ENCODE results near the gene GZMH. TPM values are rescaled to one million over a fixed set of nuclear protein-coding genes. Genes with fewer than 3 reads are reported as not detected.

Gene GZMH
- total RNA-seq, 4 donors from 2014 or later: 0.53 to 5.1 (median 1.9) TPM; not detected in 1

DNA sequence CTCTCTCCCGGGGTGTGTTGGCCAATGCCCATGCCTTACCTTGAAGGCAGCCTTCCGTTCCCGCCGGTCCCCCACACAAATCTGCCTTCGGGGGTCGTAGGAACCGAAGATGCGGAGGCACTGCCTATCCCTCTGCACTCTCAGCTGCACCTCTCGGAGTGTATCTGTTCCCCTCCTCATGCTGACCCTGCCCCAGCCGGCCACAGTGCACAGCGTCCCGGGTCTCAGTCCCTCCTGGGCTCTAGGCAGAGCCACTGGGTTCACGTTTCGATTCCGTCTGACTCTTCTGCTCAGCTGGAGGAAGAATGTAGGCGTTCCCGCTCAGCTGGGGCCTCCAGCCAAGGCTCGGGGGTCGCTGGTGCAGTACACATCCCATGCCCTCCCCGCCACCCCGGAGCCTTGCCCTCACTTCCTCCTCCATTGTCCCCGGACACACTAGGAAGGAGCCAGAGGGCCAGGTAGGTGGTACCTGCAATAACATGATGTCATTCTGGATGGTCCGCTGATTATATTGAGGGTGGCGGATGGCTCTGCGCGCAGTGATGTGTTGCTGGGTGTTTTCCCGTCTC is 35.2 kb downstream of the GZMH start:
- Histone ChIP-seq H3K27ac (no peak overlapping the region), H3K4me1 (no peaks in the 10 kb centered on the region), H3K9me3 (no peaks in the 10 kb centered on the region), H3K36me3 (no peaks in the 10 kb centered on the region), H3K27me3 (peaks cover 0 to 10% (median 0%) of the 10 kb centered on the region in 4 donors), H3K4me3 (no peak overlapping the region)
- WGBS, 2 donors: 81 to 90% methylated on average over 14 to 23 of the region's 27 CpGs
- intact Hi-C loops (cut with DNase I): no loop called here
- DNase-seq: no peak
- TF ChIP-seq, protein P1, sequence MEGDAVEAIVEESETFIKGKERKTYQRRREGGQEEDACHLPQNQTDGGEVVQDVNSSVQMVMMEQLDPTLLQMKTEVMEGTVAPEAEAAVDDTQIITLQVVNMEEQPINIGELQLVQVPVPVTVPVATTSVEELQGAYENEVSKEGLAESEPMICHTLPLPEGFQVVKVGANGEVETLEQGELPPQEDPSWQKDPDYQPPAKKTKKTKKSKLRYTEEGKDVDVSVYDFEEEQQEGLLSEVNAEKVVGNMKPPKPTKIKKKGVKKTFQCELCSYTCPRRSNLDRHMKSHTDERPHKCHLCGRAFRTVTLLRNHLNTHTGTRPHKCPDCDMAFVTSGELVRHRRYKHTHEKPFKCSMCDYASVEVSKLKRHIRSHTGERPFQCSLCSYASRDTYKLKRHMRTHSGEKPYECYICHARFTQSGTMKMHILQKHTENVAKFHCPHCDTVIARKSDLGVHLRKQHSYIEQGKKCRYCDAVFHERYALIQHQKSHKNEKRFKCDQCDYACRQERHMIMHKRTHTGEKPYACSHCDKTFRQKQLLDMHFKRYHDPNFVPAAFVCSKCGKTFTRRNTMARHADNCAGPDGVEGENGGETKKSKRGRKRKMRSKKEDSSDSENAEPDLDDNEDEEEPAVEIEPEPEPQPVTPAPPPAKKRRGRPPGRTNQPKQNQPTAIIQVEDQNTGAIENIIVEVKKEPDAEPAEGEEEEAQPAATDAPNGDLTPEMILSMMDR (IDR thresholded peaks at IDR 0.05): no peak
- no peak for TF ChIP-seq POLR2A (IDR thresholded peaks at IDR 0.05)

DNA sequence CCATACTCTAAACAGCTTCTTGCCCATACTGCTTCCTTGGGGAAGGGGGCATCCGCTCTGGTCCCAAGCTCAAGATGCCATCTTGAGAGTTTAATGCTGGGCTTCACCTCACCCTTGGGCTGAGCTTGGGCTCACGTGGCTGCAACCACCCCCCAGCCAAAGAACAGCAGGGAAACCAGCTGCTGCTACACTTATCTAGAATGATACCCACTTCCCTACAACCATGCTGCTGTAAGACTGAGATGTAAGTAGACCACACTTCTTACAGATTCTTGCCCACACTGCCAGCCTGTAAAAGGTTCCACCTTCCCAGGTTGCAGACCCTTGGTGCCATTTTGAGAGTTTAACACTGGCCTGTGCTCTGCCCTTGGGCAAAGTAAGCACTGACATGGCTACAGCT is 43.2 kb downstream of the GZMH start:
- intact Hi-C loops (cut with DNase I): no loop called here
- no peaks in the 10 kb centered on the region for H3K36me3 ChIP-seq
- H3K27me3 ChIP-seq: no peaks in the 10 kb centered on the region
- H3K9me3 ChIP-seq: peaks cover 0 to 8% (median 0%) of the 10 kb centered on the region in 3 donors
- H3K27ac ChIP-seq: no peak overlapping the region
- TF ChIP-seq, protein P1 (IDR thresholded peaks at IDR 0.05): no peak
- TF ChIP-seq POLR2A (IDR thresholded peaks at IDR 0.05): no peak
- DNase-seq: no peak
- H3K4me3 ChIP-seq: no peak overlapping the region
- no peaks in the 10 kb centered on the region for H3K4me1 ChIP-seq
- 38 to 100% methylated on average over 1 of the region's 2 CpGs for WGBS, 2 donors

DNA sequence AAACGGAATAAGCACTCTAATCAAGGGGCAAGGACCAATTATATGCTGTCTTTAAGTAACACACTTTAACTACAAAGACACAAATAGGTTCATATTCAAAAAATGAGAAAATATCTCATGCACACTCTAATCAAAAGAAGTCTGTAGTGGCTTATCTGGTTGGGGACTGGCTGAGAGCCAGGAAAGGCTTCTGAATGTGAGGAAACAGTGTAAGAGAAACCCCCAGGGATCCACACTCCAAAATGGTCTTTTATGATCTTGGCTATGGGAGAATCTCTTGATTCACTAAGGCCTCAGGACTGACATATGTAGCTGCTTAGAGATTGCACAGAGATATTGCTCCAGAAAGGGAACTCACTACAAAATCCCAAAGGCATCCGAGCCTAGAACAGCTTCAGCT is 43.7 kb downstream of the GZMH start:
- H3K27ac ChIP-seq: no peak overlapping the region
- intact Hi-C loops (cut with DNase I): no loop called here
- H3K27me3 ChIP-seq: no peaks in the 10 kb centered on the region
- DNase-seq: no peak
- H3K9me3 ChIP-seq: peaks cover 0 to 8% (median 0%) of the 10 kb centered on the region in 3 donors
- no peak for TF ChIP-seq POLR2A (IDR thresholded peaks at IDR 0.05)
- TF ChIP-seq, protein P1 (IDR thresholded peaks at IDR 0.05): no peak
- H3K36me3 ChIP-seq: no peaks in the 10 kb centered on the region
- no peak overlapping the region for H3K4me3 ChIP-seq
- H3K4me1 ChIP-seq: no peaks in the 10 kb centered on the region
- WGBS, 2 donors: 56 to 58% methylated on average over 1 to 2 of the region's 2 CpGs

DNA sequence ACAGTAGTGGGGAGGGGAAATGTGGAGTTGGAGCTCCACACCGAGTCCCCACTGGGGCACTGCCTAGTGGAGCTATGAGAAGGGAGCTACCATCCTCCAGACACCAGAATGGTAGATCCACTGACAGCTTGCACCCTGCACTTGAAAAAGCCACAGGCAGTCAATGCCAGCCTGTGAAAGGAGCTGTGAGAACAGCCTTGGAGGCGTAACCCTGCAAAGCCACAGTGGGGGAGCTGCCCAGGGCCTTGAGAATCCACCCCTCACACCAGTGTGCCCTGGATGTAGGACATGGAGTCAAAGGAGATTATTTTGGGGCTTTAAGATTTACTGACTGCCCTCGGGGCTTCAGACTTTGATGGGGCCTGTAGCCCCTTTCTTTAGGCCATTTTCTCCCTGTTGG is 46.0 kb downstream of the GZMH start:
- WGBS, 2 donors: 36 to 47% methylated on average over 2 of the region's 3 CpGs
- Histone ChIP-seq H3K27me3 (no peaks in the 10 kb centered on the region), H3K4me3 (no peak overlapping the region), H3K4me1 (no peaks in the 10 kb centered on the region), H3K27ac (no peak overlapping the region), H3K36me3 (no peaks in the 10 kb centered on the region), H3K9me3 (peaks cover 0 to 8% (median 0%) of the 10 kb centered on the region in 3 donors)
- no peak for DNase-seq
- intact Hi-C loops (cut with DNase I): no loop called here
- TF ChIP-seq, protein P1 (IDR thresholded peaks at IDR 0.05): no peak
- no peak for TF ChIP-seq POLR2A (IDR thresholded peaks at IDR 0.05)

DNA sequence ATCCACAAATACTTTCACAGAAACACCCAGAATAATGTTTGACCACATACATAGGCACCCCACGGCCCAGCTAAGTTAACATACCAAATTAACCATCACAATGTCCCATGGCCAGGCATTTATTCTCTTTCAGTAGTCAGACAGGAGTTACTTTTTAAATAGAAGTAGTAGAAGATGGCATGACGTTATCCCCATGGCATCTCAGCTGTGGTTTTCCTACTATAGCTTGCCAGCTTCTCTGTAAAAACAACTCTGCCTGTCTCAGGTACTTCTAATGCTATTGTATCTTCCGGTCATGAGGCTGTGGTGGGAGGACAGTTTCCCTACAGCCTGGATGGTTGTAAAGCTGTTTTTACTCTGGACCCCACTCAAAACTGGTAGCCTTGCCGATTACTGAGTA is 52.7 kb downstream of the GZMH start:
- H3K36me3 ChIP-seq: no peaks in the 10 kb centered on the region
- TF ChIP-seq POLR2A (IDR thresholded peaks at IDR 0.05): no peak
- TF ChIP-seq, protein P1 (IDR thresholded peaks at IDR 0.05): no peak
- no peak for DNase-seq
- H3K27ac ChIP-seq: no peak overlapping the region
- intact Hi-C loops (cut with DNase I): no loop called here
- WGBS, 2 donors: 38 to 48% methylated on average over 4 of the region's 4 CpGs
- no peak overlapping the region for H3K4me3 ChIP-seq
- H3K9me3 ChIP-seq: no peaks in the 10 kb centered on the region
- H3K27me3 ChIP-seq: no peaks in the 10 kb centered on the region
- H3K4me1 ChIP-seq: no peaks in the 10 kb centered on the region

Other genes starting within 250 kb of the GZMH start
- 10 to 100 TPM in 2 of 4 donors, 1 to 10 TPM in 2; 2.7 to 22.5 (median 9.2) TPM for gene NFATC4, start 241.5 kb downstream of the GZMH start, total RNA-seq
- gene NYNRIN, start 210.7 kb downstream of the GZMH start, total RNA-seq: 10 to 100 TPM in 3 of 4 donors, 1 to 10 TPM in 1; 4.7 to 14.7 (median 11.8) TPM
- gene CBLN3, start 180.0 kb downstream of the GZMH start, total RNA-seq: under 1 TPM in 3 of 4 donors, not detected in 1; 0.13 to 0.95 (median 0.85) TPM
- gene KHNYN, start 179.7 kb downstream of the GZMH start, total RNA-seq: 10 to 100 TPM; 35.6 to 68.9 (median 42.9) TPM
- gene SDR39U1, start 166.9 kb downstream of the GZMH start, total RNA-seq: 10 to 100 TPM; 16.1 to 36.0 (median 20.4) TPM
- gene CMA1, start 101.4 kb downstream of the GZMH start, total RNA-seq: 1 to 10 TPM in 1 of 4 donors, under 1 TPM in 1, not detected in 2; 0.53 to 2.7 TPM
- 10 to 100 TPM in 1 of 4 donors, 1 to 10 TPM in 1, not detected in 2; 1.1 to 24.4 TPM for gene CTSG, start 33.4 kb downstream of the GZMH start, total RNA-seq
- 1 to 10 TPM in 3 of 4 donors, under 1 TPM in 1; 0.99 to 8.5 (median 6.1) TPM for gene GZMB, start 24.5 kb upstream of the GZMH start, total RNA-seq

Measured in esophagus squamous epithelium (tissue), 5 donors.